HL-60 (cell line): Measurements from ENCODE around the gene PHC2.

ENCODE experiments used
- TF ChIP-seq, protein P1 (sequence below): IDR thresholded peaks from one replicate; pipeline ENCODE4 v1.5.1; 2011; ENCODE audit warnings: low read length, control low read depth, inconsistent platforms; ENCODE audit not compliant: insufficient read depth
- TF ChIP-seq, protein P2 (sequence below): IDR thresholded peaks from 2 replicates; pipeline ENCODE4 v1.6.1; 2012; ENCODE audit warnings: low read depth; ENCODE audit not compliant: insufficient replicate concordance

DNA sequence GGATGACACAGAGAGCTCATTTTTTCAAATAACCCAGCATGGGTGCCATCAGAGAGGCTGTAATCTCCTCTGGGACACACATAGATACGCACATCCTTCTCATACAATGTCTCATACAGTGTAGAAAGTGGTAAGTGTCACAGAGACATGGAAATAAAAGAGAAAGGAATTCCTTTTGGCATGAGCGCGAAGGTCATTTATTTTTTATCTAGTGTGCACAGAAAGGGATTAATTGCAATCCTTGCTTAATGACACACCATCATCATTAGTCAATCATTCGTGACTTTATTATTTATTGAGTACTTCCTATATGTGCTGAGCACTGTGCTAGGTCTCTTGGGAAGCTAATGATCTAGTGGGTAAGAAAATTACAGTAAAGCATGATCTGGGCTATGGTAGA lies 46.6 kb upstream of the PHC2 start:
- TF ChIP-seq, protein P1, sequence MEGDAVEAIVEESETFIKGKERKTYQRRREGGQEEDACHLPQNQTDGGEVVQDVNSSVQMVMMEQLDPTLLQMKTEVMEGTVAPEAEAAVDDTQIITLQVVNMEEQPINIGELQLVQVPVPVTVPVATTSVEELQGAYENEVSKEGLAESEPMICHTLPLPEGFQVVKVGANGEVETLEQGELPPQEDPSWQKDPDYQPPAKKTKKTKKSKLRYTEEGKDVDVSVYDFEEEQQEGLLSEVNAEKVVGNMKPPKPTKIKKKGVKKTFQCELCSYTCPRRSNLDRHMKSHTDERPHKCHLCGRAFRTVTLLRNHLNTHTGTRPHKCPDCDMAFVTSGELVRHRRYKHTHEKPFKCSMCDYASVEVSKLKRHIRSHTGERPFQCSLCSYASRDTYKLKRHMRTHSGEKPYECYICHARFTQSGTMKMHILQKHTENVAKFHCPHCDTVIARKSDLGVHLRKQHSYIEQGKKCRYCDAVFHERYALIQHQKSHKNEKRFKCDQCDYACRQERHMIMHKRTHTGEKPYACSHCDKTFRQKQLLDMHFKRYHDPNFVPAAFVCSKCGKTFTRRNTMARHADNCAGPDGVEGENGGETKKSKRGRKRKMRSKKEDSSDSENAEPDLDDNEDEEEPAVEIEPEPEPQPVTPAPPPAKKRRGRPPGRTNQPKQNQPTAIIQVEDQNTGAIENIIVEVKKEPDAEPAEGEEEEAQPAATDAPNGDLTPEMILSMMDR, result no peak
- TF ChIP-seq, protein P2, sequence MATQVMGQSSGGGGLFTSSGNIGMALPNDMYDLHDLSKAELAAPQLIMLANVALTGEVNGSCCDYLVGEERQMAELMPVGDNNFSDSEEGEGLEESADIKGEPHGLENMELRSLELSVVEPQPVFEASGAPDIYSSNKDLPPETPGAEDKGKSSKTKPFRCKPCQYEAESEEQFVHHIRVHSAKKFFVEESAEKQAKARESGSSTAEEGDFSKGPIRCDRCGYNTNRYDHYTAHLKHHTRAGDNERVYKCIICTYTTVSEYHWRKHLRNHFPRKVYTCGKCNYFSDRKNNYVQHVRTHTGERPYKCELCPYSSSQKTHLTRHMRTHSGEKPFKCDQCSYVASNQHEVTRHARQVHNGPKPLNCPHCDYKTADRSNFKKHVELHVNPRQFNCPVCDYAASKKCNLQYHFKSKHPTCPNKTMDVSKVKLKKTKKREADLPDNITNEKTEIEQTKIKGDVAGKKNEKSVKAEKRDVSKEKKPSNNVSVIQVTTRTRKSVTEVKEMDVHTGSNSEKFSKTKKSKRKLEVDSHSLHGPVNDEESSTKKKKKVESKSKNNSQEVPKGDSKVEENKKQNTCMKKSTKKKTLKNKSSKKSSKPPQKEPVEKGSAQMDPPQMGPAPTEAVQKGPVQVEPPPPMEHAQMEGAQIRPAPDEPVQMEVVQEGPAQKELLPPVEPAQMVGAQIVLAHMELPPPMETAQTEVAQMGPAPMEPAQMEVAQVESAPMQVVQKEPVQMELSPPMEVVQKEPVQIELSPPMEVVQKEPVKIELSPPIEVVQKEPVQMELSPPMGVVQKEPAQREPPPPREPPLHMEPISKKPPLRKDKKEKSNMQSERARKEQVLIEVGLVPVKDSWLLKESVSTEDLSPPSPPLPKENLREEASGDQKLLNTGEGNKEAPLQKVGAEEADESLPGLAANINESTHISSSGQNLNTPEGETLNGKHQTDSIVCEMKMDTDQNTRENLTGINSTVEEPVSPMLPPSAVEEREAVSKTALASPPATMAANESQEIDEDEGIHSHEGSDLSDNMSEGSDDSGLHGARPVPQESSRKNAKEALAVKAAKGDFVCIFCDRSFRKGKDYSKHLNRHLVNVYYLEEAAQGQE, result no peak
